ENCODE data around the gene SERINC4.
A peak's percentile ranks its signal among the peaks of the same experiment; 100 is the strongest.
"Not testable (repeated sequence)": the region's sequence is repeated elsewhere in the genome, so short reads cannot be mapped to it uniquely, and the experiment has no call there.

SERINC4 gene

DNA sequence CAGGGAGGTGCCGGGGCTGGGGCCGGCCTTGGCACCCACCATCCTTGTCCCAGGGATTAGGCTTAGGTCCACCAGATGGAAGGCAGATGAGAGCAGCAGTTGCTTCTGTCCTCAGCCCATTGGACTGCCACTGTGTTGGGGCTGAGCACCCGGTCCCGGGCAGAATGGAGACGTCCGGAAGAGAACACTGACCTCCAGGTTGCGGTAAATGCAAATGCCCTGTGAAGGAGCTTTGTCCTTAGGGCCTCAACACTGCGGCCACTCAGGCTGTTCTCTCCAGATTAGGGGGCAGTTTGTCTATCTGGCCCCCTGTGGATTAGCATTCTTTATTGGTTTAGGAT is at the start of gene SERINC4:
TSS of gene SERINC4 (minus strand) at position 276 of the 341 bp plus-strand sequence. CDS start at position 42, 234 bp downstream.
- DNase-seq: no peak

DNA sequence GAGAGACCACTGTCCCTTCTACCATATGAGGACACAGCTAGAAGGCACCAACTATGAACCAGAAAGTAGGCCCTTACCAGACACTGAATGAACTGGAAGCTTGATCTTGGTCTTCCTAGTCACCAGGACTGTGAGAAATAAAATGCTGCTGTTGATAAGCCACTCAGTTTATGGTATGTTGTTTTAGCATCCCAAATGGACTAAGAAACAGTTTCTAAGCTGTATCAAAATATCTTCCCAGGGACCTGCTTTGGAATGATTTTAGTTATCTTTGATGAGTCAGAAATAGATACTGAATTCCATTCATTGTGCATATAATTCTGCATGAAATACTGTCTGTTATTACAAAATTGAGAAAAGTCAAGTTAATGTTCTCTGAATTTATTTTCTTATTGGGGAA is 45.4 kb upstream of the SERINC4 start:
- DNase-seq: no peak

DNA sequence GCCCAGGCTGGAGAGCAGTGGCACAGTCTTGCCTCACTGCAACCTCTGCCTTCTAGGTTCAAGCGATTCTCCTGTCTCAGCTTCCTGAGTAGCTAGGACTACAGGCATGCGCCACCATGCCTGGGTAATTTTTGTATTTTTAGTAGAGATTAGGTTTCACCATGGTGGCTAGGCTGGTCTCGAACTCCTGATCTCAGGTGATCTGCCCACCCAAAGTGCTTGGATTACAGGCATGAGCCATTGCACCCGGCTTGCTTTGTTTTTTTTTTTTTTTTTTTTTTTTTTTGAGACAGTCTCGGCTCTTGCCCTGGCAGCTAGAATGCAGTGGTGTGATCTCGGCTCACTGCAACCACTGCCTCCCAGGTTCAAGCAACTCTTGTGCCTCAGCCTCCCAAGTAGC is 32.5 kb upstream of the SERINC4 start:
- not testable (repeated sequence) for DNase-seq

DNA sequence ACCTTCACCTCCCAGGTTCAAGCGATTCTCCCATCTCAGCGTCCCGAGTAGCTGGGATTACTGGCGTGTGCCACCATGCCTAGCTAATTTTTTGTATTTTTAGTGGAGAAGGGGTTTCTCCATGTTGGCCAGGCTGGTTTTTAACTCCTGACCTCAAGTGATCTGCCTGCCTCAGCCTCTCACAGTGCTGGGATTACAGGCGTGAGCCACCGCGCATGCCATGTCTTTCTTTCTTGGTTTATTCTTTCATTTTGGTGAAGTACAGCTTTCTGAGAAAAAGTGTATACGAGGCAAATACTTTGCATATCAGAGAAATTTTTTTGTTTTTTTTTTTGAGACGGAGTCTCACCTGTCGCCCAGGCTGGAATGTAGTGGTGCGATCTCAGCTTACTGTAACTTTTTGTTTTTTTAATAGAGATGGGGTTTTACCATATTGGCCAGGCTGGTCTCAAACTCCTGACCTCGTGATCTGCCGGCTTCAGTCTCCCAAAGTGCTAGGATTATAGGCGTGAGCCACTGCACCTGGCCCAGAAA is 31.6 kb upstream of the SERINC4 start:
- not testable (repeated sequence) for DNase-seq

DNA sequence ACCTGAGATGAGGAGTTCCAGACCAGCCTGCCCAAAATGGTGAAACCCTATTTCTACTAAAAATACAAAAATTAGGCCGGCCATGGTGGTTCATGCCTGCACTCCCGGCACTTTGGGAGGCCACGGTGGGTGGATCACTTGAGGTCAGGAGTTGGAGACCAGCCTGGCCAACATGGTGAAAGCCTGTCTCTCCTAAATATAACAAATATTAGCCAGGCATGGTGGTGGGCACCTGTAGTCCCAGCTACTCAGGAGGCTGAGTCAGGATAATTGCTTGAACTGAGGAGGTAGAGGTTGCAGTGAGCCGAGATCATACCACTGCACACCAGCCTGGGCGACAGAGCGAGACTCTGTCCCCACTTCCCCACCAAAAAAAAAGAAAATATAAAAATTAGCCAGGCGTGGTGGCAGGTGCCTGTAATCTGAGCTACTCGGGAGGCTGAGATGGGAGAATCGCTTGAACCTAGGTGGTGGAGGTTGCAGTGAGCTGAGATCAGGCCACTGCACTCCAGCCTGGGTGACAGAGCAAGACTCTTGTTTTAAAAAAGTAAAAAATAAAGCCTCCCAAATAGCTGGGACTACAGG is 30.8 kb upstream of the SERINC4 start:
- not testable (repeated sequence) for DNase-seq

DNA sequence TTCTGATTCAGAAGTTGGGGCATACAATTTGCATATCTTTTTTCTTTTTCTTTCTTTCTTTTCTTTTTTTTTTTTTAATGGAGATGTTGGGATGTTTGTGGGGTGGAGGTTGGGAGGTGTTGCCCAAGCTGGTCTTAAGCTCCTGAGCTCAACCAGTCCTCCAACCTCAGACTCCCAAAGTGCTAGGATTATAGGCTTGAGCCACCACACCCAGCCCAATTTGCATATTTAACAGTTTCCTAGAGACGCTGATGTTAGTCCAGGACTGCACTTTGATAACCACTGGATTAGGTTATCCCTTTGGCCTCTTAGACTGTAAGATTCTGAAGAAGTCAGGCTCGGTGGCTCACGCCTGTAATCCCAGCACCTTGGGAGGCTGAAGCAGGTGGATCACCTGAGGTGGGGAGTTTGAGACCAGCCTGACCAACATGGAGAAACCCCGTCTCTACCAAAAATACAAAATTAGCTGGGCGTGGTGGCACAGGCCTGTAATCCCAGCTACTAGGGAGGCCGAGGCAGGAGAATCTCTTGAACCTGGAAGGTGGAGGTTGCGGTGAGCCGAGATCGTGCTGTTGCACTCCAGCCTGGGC is 30.0 kb upstream of the SERINC4 start:
- DNase-seq: not testable (repeated sequence)

DNA sequence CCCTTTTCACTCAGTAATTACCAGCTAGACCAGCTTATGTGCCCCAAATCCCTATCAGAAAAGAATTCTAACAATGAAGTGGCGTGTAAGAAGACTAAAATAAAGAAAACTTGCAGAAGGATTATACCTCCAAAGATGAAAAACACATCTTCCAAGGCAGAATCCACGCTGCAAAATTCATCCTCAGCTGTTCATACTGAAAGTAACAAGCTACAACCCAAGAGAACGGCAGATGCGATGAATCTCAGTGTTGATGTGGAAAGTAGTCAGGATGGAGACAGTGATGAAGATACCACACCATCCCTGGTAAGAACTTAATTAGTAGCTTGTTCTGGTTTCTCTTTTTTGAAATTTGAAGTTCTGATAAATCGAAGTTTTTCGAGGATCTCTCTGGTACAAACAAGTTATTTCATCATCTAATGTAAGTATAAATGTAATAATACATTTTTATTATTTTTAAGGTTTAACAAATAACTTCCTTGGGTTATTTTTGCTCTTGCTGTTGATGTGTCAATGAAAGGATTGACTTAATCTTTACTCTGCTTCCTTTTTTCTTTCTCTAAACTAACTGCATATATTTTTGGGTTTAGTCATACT is 28.1 kb upstream of the SERINC4 start:
- no peak for DNase-seq

DNA sequence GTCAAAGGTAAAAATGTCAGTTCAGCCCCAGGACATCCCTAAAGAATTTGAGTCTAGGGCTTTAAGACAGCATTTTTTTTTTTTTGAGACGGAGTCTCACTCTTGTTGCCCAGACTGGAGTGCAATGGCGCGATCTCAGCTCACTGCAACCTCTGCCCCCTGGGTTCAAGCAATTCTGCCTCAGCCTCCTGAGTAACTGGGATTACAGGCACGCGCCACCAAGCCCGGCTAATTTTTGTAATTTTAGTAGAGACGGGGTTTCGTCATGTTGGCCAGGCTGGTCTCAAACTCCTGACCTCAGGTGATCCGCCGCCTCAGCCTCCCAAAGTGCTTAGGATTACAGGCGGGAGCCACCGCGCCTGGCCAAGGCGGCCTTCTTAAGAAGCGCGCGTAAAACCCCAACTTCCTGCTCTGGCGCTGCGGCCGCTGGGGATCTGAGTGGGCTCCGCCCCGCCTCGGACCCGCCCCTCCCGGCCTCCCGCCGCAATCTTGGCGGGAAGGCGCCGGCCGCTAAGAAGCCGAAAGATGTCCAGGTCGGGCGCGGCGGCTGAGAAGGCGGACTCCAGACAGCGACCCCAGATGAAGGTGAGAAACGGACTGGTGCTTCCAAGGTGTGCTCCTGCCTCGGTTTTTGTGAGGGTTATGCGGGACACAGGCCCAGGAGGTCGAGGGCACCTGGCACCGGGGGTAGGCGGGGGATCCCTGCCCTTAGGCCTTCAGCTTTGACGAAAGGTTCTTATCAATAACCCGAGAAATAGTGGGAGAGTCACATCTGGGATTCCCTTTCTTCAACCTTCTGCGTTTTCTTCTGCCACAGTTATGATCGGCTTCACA is 26.7 kb upstream of the SERINC4 start, which contains the start of gene WDR76:
TSS of gene WDR76 (plus strand) at position 495 of the 834 bp plus-strand sequence. CDS start at position 526, 31 bp downstream.
- peak; percentile 57 for DNase-seq

DNA sequence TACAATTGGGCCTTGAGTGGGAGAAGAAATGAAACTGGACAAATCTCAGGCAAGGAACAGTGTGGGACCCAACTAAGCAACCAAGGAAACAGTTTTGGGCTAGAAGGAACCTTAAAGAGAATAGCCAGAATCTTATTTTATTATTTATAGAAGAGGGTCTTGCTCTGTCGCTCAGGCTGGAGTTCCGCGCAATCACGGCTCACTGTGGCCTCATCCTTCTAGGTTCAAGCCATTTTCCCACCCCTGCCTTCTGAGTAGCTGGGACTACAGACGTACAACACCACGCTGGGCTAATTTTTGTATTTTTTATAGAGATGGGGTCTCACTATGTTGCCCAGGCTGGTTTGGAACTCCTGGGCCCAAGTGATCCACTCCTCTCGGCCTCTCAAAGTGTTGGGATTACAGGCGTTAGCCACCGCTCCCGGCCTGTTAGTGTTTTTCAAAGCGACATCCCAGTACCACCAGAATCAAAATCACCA is 26.0 kb upstream of the SERINC4 start:
- DNase-seq: no peak

DNA sequence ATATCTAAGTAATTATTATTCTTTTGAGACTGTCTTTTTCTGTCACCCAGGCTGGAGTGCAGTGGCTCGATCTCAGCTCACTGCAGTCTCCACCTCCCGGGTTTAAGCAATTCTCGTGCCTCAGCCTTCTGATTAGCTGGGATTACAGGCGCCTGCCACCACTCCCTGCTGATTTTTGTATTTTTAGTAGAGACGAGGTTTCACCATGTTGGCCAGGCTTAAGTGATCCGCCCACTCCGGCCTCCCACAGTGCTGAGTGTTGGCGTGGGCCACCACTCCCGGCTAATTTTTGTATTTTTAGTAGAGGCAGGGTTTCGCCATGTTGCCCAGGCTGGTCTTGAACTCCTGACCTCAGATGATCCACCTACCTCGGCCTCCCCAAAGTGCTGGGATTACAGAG is 25.3 kb upstream of the SERINC4 start:
- DNase-seq: not testable (repeated sequence)

DNA sequence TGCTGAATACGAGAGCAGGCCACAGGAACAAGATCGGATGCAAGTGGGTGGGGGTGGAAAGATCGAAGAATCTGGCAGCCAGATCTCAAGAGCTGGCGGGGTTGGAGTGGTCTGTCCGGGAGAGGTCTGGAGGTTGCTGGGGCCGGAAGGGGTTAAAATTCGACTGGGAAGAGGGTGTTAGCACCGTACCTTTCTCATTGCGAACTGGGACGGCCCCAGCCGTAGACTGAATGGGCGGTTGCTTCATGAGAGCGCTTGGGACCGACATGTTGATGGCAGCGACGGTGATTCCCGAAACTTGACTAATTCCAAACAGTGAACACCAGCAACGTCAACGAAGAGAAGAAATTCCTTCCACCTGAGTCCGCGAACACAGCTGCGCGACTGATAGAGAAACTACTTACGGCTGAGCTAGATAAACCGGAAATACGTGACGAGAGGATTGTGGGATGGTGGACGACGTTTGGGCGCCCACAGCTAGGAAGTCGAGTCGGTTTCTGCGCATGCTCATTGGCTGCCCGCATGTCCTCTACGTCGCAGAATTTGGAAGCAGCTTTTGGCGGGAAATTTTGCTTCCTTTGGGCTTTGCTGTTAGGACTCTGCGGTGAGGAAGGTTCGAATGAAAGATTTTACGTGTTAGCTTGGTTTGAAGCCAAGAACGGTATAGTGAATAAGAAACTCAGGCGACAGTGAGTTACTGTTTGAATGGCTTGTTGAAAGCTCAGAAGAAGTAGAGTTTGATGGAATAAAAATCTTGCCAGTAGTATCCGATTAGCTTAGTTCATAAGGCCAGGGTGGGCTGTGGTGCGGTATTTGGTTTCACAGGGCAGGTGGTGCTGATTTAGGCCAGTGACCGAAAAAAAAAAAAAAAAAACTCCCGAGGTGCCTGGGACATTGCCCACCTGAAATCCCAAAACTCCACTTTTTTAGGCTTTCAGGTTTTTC is 24.6 kb upstream of the SERINC4 start, which contains the start of gene MFAP1:
TSS of gene MFAP1 (minus strand) at position 389 of the 945 bp plus-strand sequence. CDS start at position 268, 121 bp downstream.
- peak; percentile 89 for DNase-seq

DNA sequence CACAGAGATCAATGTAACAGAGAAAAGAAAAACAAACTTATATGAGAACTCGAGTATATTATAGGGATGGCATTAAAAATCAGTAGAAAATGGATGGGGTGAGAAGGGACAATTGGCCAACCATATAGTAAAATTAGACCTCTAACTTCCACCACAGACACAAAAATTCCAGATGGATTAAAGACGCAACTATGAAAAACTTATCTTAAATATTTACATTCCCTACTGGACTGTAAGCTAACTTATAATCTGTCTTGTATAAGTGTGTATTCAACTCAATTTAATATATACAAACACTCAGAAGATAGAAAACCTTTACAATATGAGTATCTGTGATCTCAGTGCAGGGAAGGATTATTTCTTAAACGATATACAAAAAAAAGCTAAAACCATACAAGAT is 21.5 kb upstream of the SERINC4 start:
- DNase-seq: no peak

DNA sequence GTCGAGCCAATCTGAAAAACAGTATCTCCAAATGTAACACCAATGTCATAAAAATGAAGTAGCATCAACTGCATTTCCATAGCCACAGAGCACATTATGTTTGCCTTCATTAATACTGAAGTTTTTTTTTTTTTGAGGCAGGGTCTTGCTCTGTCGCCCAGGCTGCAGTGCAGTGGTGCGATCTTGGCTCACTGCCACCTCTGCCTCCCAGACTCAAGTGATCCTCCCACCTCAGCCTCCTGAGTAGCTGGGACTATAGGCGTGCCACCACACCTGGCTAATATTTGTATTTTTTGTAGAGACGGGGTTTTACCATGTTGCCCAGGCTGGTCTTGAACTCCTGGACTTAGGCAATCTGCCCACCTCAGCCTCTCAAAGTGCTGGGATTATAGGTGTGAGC is 15.0 kb upstream of the SERINC4 start:
- DNase-seq: not testable (repeated sequence)

DNA sequence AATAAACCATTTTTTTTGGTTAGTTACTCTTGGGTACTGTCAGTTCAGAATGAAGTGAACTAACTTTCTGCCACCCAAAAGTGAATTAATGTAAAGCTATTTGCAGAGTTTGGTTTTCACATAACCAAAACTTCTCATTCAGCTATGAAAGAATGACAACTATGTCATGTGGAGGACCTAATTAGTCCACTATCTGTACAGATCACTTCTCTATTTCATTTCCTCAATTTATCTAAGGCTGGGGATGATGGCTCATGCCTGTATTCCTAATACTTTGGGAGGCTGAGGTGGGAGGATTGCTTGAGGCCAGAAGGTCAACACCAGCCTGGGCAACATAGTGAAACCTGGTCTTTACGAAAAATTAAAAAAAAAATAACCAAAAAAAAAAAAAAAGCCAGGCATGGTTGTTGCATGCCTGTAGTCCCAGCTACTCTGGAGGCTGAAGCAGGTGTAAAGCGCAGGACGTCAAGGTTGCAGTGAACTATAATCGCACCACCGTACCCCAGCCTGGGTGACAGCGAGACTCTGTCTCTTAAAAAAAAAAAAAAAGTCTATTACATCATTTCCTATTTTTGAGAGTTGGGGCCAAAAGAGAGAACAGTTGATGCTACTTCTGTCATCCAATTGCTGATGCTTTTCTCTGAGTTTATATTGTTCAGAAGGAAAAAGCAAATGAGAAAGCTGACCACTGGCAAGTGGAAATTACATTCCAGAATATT is 9.1 kb upstream of the SERINC4 start:
- DNase-seq: no peak

DNA sequence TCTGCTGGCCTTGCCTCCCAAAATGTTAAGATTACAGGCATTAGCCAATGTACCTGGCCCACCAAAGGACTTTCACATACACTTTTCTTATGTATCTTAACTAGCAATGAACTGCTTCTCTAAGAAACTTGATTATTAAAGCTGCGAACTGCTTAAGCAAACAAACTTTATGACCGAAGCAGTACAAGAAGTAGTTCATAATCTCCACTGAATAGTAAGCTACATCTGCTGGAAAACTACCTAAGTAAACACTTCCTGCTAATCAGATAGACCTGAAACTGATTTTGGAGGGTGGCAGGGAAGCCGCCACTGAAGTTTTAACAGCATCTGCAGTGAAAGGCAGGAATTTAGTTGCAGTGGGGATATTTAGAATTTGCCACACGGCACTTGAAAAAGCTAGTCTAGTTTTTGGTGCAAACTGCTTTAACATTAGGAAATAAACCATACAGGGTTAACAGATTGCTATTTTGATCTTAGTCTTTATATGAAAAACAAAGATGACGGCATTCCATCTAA is 8.5 kb upstream of the SERINC4 start:
- no peak for DNase-seq

DNA sequence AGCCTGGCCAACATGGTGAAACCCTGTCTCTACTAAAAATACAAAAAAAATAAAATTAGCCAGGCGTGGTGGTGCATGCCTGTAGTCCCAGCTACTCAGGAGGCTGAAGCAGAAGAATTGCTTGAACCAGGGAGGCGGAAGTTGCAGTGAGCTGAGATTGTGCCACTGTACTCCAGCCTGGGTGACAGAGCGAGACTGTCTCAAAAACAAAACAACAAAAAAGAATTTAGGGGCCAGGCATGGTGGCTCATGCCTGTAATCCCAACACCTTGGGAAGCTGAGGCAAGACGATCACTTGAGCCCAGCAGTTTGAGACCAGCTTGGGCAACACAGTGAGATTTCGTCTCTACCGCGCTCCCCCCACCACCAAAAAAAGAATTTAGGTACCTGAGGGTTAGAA is 2.7 kb upstream of the SERINC4 start:
- not testable (repeated sequence) for DNase-seq

DNA sequence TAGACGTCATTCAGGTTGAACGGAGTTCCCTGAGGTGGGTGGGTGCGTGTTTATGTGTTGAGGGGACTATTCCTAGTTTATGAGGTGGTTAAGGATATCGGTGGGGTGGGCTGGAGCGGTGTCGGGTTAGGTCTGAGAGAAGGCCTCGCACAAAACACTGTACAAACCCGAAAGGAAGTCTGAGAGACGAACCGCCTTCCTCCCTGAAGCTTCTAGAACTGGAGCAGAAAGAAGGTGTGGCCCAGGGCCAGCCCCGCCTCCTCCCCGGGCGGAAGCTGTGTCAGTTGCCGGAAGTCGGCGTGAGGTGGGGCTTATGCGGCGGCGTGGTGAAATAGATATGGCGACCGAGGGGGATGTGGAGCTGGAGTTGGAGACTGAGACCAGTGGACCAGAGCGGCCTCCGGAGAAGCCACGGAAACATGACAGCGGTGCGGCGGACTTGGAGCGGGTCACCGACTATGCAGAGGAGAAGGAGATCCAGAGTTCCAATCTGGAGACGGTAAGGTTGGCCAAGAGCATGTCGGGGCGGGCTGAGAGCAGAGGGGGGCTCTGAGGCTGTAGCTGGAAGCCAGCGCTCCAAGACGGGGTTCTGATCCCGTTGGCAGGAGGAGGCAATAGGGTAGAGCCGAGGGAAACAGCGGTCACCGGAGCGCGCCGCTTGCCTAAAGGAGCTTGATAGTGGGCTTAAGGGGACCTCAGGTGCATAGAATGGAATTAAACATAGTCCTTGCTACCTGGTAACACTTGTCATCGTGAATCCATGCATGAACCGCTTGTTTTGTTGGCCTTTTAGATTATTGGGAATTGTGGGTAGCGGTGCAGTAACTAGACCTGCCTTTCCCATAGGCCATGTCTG is 494 bp upstream of the SERINC4 start, which contains the start of gene HYPK:
TSS of gene HYPK (plus strand) at position 314 of the 856 bp plus-strand sequence. CDS start at position 338, 24 bp downstream.
- peak; percentile 74 for DNase-seq

DNA sequence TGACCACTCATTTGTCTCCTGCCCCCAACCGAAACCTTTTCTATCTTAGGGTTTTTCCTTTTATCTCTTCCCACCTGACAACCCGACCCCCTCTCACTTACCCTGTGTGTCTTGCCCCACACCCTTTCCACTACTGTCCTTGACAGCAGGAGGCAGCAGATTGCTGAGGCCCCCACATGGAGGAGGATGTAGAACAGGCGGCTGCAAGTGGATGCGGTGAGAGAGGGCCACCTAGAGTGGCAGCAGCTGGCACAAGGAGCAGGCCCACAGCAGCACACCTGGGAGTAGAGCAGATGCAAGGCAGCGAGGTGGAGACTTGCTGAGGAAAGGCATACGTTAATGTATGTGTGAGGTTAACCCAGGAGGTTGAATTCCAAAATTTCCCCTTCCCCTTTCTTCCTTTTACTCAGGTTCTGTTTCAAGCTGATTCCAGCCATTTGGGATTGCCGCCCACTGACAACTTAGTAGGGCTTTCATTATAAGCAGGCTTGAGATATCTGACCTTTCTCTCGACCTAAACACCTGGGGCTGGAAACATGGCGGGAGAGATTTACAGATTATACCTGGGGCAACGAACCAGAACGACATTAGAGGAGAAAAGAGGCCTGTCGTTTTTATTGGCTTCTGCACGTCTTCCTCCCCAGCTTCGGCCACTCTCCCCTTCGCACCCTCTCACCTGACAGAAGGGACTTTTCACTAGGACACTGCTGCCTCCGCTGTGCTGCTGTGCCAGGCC is 643 bp downstream of the SERINC4 start:
- no peak for DNase-seq

DNA sequence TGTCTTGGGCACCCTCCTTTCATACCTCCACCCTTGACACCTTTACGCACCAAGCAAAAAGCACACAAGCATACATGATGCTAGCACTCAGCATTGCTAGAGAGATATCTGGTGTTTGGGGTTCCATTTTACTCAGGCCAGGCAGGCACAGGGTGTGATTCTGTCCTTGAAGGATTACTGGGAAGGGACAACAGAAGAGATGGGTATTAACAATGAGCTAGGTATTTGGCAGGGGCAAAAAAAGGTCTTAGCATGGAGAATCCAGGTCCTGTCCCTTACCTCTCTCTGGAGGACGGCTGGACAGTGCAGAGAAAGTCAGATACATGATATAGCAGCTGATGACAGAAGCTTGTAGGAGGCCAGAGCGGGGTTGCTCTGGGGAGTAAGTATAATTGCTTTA is 3.5 kb downstream of the SERINC4 start:
- no peak for DNase-seq

All from amniotic stem cell (primary cell).